ENCODE data around the gene ROR1.
"Not testable (repeated sequence)": the region's sequence is repeated elsewhere in the genome, so short reads cannot be mapped to it uniquely, and the experiment has no call there.

Gene ROR1

DNA sequence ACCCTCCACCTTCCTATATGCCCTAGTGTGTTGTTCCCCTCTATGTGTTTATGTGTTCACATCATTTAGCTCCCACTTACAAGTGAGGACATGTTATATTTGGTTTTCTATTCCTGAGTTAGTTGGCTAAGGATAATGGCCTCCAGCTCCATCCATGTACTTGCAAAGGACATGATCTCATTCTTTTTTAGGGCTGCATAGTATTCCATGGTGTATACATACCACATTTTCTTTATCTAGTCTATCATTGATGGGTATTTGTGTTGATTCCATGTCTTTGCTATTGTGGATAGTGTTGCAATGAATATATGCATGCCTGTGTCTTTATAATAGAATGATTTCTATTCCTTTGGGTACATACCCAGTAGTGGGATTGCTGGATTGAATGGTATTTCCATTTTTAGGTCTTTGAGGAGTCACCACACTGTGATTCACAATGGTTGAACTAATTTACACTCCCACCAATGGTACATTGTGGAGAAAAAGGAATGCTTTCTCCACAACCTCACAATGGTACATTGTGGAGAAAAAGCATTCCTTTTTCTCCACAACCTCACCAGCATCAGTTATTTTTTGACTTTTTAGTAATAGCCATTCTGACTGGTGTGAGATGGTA, 52.5 kb downstream of the ROR1 start:
- DNase-seq: not testable (repeated sequence)

DNA sequence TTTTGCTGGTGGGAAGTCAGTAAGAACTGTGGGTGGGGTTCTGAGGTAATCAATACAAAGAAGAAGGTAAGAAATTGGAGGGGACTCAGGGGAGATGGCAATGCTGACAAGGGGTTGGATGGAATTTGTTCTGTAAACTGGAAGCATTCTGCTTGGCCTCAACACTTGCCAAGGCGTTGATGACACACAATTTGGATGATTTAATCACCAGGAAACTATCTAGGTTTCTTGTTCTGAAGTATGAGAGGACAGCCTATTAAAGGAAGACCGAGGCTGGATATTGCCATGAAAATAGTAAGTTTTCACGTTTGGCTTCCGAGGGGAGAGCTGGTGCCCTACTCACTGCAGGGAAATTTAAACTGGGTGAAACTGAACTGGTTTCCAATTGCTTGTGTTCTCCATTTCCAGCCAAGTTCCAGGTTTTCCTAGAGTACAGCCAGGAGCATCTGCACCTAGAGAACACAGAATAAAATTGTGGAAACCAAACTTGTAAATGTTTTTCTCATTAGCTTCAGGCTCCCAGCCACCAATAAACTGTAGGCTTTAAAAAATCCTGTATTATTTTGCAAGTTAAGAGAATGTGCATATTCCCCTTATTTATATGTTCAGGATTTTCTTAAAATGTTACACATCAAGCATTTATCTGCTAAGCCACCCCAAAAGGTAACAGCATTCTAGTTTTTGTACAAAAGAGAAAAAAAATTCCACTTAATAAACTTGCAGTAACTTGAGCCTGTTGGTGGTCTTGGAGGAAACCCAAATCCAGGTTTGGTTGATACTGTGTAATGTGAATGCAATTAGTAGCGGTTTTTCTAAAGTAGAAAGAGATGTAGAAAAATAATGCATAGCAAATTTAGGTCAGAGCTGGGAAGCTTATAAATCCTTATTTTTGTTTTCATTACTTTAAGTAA, 53.8 kb downstream of the ROR1 start:
- peak; percentile 33 for DNase-seq

DNA sequence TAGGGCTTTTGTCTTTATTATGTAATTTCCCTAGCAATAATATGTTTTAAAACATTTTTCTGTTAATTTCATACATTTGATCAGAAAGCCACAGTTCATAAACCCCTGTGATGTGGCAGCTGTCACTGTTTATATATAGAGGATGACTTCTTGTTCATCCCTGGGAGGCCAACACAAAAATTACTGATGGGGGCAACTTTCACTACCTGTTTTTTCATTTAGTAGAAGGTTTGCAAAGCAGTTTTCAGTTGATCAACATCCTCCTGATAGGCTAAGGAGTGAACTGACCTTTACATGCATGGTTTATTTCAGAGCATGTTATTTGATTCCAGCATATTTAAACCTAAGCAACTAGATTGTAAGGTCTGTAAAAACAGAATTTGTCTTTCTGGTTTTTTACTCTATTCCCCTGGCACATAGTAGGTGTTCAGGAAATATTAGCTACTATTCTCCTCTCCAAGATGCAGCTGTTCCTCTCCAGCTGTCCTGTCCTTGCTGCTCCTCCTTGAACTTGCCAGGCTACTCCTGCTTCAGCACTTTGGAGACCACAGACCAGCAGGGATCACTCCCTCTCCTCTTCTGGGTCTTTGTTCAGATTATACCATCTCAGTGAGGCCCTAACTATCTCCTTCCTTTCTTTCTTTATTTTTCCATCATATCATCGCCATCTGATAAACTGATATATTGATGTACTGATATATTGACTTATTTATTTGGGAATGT, 54.7 kb downstream of the ROR1 start:
- DNase-seq: peak; percentile 35

DNA sequence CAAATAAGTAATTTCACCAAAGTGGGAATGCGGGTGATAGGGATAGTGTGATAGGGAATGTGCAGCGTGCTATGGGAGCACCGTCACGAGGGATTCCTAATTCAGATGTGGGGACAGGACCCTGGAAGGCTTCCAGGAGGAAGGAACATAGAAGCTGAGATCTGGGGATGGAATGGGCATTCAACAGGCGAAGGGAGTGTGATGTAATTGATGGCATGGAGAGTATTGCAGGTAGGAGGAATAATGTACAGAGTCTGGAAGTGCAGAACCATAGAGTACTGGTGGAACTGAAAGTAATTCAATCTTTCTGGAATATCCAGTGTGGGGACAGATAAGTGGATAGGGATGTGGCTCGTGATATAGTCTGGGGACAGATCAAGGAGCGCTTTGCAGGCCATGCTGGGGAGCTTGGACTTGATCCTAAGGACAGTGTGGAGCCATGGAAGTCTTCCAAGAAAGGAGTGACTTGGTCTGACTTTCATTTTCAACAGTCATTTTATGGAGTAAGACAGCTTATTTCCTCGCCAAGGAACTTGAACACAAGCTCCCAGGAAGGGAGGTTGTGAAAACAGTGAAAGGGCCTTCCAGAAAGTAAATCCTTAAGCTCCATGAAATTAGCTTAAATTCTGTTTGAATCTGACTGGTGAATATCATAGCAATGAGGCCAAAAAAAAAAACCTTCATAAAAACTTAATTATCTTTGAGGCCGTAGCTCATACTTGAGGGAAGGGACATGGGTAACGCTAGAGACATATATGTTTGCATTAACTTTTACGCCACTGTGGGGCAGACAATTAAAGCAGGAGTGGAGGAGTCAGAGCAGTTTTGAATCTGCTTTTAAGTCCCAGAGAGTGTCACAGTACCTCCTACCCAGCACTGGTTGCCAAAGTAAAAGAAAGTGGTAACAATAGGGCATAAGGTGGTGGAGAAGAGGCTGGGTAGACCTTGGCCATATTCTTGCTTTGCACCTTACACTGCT, 55.8 kb downstream of the ROR1 start:
- DNase-seq: no peak

DNA sequence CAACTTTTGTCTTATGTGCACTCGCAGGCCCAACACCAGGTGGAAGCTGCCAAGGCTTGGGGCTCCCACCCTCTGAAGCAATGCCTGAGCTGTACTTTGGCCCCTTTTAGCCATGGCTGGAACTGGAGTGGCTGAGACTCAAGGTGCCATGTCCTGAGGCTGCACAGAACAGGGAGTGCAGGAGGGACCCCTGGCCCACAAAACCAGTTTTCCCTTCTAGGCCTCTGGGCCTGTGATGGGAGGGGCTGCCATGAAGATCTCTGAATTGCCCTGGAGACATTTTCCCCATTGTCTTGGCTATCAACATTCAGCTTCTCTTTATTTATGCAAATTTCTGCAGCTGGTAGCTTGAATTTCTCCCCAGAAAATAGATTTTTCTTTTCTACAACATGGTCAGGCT, 57.6 kb downstream of the ROR1 start:
- DNase-seq: no peak

DNA sequence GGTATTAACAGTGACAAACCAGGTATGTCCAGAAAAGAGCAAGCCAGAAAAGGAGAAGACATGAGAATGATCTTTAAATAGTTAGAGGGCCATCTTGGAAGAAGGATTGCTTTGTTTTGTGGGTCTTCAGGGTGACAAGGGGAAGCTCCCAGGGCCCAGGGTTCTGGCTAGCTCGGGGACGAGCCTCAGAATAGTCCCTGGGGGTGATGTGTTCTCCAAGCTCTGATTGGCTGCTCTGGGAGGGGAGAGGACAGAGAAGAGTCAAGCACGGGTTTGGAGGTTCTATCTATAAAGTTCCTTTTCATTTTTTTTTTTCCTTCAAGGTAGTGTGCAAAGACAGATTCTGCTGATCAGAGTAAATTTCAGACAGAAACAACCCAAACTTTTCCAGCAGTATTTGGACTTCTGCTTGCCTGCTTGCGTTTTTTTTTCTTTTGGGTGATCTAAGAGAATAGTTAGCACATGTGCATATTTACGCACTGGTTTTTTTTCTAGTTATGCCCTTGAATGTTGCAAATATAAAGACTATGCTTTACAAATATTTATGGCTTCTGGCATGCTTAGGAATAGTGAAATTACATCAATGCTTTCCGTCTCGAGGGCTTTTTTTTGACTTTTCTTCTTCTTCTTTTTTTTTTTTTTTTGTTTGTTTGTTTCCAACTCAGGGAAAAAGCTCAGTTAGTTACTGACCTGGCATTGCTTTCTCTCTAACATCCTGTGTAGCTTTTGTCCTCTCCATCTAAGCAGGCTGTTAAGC, 59.7 kb downstream of the ROR1 start:
- DNase-seq: no peak

DNA sequence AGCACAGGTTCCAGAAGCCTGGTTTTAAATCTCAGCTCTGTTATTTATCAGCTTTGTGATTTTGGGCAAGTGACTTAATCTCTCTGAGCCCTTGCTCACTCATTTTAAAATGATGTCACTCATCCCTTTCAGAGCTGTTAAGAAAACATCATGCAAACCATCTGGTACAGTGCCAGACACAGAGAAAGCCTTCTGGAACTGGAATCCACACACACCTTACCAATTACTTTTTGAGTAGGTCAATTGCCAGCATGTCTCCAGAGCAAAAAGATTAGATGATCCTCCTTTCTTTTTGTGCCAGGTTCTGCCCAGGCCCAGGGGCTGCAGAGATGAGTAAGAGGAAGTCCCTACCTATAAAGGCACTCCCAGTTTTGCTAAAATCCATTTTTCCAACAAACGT, 61.3 kb downstream of the ROR1 start:
- peak; percentile 49 for DNase-seq

DNA sequence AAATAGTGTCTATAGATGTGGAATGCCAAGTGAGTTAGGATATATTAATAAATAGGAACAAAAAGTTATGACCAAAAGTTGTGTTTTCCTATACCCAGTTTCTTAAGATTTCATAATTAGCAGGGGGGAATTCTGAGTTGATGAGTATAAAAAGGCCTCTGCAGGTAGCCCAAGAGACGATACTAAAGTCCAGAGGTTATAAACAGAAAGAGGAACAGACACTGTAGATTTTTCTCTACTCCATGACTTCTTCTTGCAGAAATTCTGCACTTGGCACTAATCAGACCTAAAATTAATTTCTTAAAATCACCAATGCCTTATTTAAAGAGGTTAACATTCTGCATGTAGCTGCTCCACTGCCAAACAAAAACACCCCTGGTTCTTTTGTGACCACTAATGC, 62.6 kb downstream of the ROR1 start:
- no peak for DNase-seq

DNA sequence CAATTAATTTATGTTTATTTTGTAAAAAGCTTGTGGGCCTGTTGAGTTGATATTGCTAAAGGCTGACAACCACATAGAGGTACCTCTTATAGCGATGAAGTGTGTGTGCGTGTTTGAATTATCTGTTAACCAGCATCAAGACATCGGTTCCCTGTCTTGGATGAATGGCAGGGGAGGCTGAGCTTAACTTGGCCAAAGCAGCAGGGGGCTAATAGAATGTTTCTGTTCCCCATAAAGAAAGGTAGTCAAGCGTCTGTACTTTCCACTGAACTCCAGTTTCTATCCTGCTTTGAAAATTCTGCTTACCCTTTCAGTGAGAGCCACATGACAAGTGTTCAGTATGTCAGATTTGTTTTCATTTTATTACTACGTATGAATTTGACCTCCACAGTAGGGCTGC, 63.0 kb downstream of the ROR1 start:
- DNase-seq: no peak

DNA sequence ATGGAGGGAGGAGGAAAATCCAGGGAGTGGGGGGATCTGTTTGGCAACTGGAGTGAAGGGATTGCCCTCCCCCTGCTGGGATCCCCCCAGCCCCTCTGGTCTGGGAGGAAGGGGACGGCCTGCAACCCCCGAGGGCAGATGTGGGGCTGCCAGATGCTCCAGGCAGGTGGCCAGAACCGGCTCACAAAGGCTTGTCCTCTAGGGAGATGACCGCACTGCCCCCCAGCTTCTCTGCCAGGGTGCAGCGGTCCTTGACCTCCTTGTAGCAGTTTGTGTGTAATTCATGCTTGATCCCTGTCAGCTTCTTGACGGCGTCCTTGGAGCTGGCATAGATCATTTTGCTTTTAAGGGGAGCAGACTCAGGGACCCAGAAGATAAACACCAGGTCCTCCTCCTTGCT, 69.2 kb downstream of the ROR1 start:
- DNase-seq: no peak

DNA sequence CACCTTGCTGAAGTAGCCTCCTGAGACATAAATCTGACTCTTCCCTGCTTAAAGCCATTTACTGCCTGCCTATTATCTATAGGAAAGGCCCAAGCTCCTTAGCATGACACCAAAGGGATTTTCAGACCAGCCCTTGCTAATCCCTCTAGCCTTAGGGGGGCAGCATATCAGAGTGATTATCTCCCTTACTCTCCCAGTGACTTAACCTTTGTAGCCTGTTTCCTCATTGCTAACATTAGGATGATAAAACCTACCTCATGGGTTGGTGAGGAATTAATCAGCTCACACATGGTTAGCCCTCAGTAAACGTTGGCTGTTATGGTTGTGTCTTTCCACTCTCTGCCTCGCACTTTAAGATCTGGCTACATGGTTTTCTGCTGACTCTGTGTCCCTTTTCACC, 70.1 kb downstream of the ROR1 start:
- no peak for DNase-seq

DNA sequence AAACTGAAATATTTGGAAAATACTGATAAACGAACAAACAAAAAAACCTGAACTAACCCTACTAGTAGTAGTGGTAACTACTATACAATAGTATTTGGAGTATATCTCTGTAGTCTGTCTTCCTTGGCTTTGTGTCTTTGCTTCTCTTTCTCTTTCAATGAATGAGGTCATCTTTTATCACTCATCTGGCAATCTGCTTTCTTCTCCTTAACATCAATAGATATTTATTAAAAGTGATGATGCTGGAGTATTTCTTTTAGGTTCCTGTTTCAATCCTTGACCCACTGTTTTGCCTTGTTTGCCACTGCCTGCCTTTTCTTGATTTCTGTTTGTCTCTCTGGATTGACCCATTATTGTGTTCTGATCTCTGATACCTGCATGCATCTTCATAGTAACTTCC, 71.5 kb downstream of the ROR1 start:
- no peak for DNase-seq

DNA sequence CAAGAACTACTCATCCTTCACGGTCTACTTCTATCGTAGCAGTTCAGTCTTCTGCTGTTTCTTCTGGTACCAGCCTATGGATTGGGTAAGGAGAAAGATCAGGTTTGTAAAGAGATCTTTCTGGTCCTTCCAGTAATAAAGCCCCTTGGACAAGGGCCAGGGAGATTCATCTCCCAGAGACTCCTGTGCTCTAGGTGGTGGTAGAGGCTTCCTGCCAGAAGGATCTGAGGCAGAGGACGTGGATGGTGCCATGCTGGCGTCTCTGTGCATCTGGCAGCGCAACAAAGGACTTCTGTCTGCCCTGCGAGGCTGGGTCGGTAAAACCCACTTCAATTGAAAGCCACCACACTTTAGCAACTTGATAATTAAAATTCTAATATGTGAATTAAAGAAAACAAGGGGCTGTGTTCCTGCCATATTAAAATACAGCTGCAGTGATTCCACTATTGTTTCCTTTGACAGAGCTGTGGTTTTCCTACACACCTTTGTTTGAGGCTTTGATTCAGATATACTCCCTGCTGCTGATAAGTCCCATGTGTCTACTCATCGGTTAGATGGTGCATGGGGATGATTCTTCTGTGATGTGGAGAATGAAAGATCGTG, 73.6 kb downstream of the ROR1 start:
- no peak for DNase-seq

DNA sequence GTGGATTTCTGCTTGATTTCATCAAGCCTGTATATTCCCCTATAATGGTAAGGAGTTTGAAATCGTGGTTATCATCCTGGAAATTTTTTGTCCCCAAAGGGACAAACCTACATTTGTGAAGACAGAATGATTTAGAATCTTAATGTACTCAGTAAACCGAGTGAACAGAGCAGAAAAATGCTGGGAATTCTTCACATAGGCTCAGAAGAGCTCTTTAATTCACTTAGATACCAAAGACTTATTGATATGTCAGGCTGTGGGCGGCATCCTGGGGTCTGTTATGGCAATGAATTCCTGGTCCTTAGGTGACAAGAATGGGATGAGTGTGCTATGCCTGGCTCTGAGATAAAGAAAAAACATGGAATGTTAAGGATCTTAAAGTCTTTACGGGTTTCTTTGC, 74.9 kb downstream of the ROR1 start:
- DNase-seq: no peak

DNA sequence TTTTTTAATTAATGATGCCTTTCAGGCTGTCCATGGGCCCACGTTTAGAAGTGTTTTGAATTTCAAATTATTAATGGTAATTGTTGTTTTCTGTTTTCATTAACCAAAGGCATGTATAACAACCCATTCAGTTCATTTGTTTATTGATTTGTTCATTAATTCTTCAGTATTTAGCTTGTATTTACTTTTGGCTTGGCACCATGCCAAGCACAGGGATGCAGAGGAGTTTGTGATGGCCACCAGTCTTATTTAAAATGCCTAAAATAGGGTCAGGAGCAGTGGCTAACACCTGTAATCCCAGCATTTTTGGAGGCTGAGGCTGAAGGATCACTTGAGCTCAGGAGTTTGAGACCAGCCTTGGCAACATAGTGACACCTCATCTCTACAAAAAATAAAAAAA, 75.3 kb downstream of the ROR1 start:
- DNase-seq: no peak

DNA sequence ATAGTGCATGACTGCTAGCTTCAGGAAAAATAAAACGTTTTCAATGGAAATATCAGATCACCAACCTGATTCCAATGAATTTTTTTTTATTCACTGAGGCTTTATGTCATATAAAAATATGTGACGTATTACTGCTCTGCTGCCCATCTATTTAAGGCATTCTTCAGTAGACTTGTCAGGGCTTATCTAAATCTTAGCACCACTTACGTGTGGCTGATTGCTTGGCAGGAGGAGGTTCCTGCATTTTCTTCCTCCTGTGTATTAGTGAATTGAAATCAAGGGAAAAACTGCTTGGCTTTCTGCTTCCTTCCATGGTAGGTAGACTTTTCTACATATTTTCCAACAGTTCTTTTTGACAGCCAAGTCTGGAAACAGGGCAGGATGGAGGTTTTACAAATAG, 80.3 kb downstream of the ROR1 start:
- no peak for DNase-seq

DNA sequence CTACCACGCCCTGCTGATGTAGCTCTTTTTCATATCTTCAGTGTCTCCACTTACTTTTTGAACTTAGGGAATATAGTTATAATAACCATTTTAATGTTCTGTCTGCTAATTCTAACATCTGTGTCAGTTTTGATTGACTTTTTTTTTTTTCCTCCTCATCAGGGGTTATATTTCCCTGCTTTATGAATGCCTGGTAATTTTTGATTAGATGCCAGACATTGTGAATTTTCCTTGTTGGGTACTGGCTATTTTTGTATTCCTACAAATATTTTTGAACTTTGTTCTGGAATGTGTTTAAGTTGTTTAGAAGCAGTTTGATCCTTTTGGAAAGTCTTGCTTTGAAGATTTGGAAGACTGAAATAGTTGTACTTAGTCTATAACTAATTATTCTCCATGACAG, 82.1 kb downstream of the ROR1 start:
- no peak for DNase-seq

DNA sequence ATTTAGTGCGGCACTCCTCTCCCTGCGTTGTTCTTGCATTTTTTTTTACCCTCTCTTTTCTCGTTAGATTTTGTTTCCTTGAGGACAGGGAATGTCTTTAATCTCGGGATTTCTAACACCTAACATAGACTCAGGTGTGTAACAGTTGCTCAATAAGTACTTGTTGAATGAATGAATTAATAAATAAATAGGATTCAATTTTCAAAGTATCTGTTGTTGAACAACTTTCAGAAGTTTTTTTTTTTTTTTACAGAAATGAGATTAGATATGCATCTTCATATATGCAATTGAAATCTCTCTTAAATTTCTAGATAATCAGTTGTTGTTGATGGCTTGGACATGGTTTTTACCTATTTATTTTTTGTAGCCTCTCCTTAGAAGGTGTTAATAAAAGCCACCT, 83.1 kb downstream of the ROR1 start:
- DNase-seq: no peak

DNA sequence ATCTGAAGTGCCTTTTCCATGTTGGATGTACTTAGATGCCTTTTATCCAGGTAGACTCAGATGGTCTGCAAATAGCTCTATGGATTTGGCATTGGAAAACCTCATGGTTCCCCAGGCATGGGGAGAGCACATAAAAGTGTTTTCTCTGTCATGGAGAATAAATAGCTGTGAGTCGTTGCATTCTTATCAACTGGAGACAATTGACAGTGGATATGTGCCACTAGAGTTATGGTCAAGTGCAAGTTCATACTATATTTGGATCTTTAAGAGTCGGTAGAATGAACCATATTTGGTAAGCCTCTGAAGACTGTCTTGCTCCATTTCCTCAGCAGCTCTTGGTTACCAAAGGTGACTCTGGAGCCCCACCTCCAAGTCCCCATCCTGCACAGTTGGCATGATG, 83.7 kb downstream of the ROR1 start:
- DNase-seq: no peak

DNA sequence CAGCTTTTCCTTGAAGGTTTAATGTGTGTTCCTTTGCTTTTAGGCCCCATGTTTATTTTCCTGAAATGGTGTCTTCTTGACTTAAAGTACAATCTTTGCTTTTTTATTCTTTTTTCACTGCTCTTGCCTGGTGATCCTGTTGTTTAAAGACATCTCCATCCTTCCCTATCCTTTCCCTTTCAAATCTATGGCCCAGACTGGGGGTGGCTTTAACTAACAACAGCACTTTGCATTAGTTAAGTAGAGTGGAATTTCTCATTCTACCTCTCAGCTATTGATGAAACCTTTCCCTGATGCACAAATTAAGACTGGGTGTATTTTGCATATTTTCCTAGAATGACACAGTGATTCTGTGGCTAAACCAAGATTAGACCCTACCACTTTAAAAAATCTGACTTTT, 84.3 kb downstream of the ROR1 start:
- no peak for DNase-seq

DNA sequence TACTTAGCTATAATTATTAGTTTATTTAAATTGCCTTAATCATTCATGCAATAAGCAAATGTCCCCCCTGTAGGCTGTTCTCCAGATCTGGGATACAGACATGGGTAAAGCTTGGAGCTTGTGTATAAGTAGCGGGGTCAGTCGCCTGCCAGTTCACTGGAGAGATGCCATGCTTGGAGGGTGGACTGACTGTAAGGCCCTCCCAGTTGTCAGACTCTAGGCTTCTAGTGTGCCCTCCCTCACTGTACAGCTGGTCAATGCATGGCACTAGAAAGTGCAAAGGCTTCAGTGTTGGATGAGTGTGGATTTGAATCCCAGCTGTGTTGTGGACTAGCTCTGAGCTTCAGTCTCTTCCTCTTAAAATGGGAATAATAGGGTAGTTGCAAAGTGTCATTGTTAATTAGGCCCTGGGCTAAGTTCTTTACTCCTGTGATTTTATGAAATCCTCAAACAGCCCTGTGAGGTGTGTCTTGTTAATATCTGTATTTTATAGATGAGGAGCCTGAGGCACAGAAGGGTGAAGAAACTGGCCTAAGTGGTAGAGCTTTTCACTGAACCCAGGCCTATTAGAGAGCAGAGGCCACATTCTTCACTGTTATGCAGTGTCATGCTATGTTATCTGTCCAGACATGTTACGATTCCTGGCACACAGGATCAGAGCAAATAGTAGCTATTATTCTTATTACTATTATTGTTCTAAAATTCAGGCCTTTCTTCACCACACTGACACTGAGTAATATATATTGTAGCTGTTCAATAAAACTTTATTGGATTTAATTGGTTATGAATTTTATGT, 85.9 kb downstream of the ROR1 start:
- no peak for DNase-seq

All from NCI-H2171 (cell line).